Activated CD8-positive, alpha-beta memory T cell treated with anti-CD3 and anti-CD28 coated beads for 48 hours (primary cell): ENCODE measurements around the gene PDE9A.

ENCODE experiments used
- DNase-seq, 3 experiments: peaks; one replicate each; pipeline ENCODE4 v3.0.0-alpha.2; 2020; ENCODE audit warnings: low read depth in 2 of 3, low spot score in 2 of 3

Gene PDE9A

DNA sequence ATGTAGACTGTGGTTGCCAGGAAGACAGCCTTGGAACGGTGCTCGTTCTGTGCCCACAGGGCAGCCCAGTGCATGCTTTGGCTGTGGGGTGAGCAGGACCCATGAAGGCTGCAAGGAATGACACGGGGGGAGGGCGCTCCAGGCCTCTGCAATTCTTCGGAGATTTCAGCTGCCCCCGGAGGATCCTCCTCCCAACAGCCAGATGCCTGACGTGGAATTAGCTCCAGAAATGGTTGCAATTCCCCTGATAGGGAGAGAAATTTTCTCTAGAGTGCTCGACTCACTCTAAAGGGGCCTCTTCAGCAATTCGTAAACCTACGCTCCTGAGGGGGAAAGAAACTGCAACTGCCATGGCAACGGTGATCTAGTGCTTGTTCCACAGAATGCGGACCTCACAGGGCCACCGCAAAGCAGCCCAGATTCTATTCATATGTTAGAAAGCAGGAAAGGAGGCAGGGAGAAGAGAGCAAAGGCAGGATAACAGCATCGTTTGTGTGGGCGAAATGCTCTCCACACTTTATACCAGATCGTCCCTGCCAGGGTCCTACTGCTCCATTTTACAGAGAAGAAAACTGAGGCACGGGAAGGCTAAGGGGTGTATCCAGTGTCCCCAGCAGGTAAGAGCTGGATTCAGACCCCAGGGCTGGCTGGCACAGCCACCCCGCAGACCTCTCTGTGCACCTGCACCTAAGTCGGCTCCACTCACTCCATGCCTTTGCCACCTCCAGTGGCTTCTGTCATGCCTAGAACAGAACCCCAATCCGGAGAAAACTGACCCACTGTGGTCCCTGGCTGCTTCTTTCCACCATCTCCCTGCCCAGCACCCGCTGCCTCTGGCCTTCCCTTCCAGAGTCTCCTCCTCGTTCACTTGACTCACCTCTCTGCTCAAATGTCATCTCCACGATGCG, 11.9 kb upstream of the PDE9A start:
- DNase-seq: no peak

DNA sequence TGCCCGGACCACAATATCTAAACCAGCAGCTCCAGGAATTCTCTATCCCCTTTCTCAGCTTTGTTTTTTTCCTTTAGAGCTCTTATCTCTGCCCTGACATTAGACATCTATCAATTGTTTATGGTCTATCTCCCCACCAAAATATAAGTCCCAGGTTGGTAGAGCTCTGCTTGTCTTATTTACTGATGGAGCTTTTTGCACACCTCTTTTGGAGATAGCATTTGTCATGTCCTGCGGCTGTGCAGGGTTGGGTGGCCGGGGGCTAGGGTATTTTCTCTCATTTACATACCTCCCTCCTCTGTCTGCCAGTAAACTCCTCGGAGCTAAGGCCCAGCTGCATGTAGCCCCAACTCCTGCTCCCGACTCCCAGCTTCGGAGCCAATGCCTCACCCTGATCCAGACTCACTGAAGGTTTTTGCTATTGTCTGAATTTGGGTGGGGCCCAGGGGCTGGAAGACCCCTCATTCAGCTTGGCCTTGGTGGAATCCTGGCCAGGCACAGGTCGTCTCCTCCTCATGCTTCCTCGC, 11.1 kb upstream of the PDE9A start:
- DNase-seq: no peak

DNA sequence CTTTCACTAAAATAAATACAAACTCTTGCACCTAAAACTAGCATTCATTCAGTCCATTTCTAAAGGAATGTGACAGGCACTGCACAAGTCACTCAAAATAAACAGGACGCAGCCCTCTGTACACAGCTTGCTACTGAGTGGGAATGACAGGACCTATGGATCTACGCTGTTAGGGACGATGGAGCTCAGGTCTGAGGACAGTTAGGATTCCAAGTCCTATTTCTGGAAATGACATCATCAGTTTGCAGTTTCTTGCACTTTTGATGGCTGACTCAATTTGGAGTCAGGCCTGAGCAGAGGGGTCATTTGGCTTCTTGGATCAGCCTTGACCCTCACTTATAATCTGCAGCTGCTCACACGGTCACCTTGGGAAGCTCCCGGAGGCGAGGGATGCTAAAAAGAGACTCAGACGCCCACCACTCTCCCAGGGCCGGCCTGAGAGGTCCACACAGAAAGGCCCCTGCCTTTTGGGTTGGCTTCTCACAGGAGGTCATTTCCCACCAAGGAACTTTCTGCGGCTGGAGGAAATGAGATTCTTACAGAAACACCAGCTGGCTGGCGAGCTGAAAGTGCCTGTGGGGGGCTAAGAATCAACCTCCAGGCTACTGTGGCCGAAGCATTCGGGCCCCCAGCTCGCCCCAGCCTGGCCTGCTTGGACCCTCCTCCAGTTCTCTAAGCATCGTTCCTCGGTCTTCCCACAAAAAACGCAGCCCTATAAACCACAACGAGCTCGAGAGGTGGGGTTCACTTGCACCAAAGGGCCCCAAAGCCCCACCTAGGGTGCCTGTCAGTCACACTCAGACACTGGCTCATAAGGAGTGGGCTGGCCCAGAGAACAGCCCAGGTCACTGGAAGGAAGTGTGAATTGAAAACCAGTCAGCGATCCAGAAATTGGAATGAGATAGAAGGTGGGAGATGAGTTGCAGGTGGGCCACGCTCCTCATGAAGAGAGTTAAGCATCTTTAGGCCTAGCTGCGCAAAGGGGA, 8.9 kb upstream of the PDE9A start:
- no peak for DNase-seq

DNA sequence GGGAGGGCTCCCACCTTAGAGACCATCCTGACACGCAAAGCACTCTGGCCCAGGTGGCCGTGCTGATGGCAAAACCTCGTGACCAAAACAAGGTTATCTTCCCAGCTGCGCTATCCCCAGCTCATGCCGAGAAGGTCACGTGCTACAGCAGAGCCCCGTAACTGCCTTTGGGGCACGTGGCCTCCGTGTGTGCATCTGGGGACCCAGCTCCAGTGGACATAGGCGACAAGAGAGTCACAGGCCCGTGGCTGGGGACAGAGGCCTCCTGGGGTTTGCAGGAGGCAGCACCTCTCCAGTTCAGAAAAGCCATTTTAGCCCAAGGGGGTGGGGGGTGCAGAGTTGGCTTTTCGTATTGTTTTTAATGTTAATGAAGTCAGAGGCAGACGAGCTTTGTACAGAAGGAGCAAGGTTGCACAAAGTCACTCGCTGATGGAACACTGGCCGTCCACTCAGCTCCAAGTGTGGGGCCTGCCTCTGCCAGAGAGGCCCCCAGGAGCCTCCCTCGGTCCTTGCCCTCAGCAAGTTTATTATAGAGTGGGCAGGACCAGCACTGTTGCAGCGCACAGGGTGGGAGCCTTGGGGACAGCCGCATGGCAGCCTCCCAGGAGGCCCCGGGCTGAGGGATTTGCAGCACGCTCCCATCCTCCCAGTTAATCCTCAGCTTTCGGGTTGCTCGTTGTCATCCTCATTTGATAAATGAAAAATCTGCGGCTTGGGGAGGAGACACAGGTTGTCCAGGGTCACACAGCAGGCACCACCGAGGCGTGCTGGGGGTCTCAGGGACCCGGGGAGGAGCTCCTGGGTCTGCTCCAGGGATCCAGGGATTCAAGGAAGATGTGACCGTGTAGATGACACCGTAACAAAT, 8.0 kb upstream of the PDE9A start:
- no peak for DNase-seq

DNA sequence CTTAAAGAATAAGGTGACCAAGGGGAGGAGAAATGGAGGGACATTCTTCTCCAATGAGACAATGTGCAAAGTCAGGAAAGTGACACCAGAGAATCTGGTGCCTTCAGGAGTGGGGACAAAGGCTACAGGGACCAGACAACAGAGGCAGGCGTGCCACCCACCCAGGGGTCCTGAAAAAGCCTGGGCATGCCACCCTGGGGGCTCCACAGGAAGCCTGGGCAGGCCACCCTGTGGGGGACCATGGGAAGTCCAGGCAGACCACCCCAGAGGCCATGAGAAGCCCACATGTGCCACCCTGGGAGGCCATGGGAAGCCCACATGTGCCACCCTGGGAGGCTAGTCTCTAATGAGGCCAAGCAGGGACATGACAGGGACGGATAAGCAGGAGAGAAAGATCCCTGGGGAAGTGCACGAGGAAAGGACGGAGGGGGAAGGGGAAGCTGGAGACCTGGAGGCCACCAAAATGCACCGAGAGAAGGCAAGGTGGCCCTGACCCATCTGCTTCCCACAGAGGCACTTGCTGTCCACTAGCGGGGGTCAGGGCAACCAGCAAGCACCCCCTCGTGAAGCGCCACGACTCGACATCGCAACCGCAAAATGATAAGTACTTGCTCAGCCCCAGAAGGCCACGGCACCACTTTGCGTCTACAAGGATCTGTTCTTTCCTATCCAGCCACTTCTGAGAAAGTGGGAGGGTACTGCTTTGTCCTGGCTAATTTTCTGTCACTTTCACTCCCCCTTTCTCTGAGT, 7.2 kb upstream of the PDE9A start:
- DNase-seq: no peak

DNA sequence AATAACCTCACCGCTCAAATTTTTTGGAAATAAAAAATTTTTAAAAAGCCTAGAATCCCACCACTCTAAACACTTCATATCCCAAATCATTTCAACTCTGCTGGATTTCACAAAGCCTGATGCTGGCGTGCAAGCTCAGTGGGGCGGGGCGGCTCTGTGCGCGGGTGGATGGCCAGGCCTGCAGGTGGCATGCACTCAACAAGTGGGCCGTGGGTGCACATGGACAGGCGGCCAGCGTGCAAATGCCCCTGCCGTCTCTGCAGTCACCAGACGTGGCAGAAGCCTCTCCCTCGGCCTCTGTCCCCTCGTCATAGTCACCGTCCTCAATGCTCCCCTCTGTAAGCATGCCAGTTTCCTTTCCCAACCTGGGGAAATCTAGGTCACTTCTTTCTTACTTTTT, 6.6 kb upstream of the PDE9A start:
- no peak for DNase-seq

DNA sequence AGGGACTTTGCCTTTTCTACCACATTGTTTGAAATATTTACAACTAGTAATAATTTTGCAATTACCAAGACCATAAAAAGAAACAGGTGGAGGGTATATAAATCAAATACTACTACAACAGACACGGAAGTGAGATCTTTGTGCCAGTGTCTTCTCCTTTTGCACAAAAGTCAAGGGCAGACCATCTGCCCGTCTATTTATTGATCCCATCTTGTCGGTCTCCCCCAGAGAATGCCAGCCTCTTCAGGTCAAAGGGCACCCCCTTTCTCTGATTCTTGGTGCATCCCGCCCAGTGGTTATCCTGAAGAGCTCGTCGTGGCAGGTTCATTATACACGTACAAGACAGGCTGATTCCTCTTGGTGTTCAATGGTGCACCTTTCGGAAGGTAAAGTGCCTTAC, 4.8 kb upstream of the PDE9A start:
- no peak for DNase-seq

DNA sequence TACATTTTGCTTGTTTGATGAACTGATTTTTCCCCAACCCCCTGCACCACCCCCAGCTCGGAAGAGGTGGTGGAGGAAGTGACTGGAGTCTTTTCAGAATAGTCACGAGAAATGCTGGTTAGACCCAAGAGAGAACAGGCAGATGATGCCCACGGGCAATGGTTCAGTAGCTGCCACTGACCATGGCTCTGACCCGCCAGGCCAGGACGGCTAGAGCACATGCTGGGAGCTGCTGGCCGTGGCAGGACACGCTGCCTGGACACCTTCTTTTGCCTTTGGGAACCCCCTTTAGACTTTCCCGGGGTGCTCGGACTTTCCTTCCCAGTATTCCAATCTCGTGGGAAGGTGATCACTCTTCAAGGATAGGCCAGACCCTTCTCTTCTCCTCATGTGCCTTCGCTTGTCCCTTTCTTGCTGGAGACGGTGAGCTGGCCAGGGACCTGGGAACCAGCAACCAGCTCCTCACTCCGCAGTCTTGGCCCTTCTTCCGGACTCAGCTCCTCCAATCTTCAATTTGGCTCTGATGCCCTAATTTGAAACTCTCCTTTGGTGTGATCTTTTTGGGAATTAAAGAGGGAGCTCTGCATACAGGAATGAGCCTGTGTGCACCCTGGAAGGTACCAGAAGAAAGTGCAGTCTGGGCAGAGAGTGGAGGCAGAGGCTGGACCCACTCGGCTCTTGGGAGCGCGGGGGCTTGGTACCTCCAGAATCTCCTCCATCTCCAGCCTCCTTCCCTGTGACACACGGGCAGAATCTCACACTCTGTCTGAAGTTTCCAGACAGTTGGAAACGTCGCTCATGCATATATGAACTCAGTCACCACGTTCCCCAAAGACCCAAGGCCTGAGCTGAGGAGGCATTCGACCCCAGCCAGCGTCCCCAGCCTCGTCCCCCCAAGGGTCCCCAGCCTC, 4.0 kb upstream of the PDE9A start:
- DNase-seq: no peak

DNA sequence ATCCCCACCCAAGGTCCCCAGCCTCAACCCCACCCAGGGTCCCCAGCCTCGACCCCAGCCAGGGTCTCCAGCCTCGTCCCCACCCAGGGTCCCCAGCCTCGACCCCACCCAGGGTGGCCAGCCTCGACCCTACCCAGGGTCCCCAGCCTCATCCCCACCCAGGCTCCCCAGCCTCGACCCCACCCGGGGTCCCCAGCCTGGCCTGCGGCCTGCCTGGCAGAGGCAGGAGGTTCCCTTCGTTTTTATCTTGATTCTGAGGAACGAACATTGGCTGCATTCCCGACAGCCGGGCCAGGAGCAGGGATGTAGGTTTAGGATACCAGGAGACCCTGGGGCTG, 3.4 kb upstream of the PDE9A start:
- DNase-seq: no peak

DNA sequence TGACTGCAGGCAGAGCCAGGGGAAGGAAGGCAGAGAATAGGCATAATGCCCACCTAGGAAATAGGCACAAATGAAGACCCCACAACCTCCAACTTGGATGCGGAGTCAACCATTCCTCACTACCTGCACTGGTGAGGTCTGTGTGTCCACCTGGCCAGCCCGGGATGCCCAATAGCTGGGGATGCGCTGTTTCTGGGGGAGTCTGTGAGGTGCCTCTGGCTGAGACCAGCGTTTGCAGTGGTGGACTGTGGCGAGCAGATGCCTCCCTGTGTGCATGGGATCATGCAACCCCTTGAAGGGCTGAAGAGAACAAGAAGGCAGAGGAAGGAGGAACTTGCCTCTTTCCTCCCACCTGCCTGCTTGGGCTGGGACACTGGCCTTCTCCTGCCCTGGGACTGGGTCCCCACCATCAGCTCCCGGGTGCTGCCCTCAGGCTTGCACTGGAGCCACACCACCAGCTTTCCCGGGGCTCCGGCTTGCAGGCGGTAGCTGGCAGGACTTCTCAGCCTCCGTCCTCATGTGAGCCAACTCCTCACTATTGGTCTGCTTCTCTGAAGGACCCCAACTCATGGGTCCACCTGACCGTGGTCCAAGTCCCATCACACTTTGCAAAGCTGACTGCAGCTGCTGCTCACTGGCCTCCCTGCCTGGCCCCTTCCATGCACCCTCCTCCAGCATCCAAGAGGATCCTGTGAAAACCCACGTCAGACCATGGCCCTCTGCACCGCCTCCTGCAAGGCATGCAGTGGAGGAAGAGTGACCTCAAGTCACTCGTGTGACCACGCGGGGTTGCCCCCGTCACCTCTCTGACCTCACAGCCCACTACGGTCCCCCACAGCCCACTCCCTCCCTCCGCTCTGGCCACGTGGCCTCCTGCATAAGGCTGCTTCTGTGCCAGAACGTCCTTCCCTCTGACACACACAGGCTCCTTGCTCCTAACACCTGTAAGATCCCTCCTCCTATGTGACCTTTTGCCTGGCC, 2.7 kb upstream of the PDE9A start:
- no peak for DNase-seq

DNA sequence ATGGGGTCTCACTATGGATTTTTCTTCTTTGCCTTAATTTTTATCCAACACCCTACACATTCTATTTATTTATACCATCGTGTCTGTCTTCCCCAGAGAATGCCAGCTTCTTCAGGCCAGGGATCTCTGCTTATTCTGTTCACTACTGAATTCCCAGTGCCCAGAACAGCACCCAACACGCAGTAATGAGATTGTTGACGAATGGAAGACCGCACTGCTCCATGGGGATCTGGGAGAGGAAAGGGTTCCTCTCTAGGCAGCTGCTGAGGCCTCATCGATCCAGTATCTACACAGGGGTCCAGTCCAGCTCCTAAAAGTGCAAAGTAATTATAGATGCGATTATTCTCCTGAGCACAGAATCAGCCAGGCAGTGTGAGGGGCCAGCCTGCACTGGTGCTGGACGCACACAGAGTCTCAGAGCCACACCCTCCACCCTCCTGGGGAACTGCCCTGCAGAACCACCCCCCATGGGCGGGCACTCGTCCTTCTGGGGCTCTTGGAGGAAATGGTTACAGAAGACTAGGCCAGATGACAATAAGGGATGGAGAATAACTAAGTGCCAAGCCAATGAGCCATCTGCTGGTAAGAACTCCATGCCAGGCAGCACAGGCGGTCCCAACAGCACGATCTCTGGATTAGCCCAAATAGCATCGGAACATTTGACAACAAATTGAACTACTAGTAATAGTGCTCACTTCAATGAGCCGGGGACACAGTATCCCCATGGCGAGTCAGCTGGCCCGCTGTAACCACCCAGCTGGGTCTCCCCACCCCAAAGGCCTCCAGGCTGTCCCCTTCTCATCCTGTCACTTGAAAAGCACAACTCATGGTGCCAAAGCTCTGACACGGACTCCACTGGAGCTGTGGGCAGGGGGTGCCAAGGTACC, 1.7 kb upstream of the PDE9A start:
- DNase-seq: no peak

DNA sequence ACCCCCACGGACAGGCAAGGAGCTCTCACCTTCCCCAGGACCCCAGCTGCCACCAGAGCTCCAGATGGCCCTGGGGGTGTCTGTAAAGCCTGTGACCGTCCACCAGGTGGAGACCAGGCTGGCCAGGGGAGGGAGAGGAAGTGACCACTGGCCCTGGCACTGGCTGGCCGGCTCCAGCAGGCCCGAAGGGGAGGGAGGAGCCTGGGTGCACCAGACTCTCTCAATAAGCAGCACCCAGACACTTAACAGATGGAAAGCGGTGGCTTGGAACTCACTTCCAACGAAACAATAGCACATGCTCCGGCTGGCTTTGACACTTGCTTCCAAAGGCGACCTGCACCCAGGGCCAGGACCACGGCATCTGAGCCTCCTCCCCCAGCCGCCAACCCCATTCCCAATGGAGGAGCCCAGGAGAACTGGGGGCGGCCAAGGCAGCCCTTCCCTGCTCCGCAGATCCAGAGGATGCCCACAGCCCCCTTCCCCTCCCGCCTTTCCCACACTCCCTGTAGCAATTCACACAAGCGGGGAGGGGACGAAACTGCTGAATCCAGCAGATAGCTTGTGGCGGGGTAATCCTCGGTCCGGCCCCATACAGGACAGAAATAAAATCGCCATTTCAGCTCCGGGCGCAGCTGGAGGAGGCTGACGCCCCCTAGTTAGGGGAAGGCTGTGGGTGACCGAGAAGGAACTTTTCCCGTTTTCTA, 742 bp upstream of the PDE9A start:
- DNase-seq: no peak

DNA sequence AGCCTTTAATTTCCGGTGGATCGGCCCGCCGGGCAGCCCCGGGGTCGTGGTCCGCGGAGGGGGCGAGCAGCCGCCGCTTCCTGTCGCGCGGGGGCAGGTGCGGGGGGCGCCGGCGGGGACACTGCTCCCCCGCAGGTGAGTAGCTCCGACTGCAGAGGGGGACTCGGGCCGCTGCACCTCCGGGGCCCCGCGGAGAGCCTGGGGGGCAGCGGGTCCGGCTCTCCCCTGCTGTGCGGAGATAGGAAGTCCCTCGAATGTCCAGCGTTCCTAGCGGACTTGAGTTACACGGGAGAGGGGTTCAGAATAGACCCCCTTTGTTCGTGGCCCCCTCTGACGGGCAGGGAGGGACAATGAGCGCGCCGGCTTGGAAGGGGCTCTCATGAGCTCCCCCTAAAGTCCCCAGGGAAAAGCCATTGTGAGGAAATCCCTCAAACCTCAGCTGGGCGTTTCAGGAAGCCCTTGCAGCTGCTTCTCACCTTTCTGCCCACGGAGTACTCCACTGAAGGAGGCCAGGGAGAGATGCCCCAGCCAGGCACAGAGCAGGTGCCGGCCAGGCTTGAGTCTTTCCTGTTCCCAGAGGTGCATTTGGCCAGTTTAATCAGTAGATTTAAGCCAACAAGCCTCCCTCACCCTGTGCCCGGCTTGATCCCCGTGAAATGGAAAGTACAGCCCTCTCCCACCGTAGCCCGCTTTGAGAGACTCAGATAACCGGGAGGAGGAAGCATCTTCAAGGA, 925 bp downstream of the PDE9A start:
- no peak for DNase-seq

DNA sequence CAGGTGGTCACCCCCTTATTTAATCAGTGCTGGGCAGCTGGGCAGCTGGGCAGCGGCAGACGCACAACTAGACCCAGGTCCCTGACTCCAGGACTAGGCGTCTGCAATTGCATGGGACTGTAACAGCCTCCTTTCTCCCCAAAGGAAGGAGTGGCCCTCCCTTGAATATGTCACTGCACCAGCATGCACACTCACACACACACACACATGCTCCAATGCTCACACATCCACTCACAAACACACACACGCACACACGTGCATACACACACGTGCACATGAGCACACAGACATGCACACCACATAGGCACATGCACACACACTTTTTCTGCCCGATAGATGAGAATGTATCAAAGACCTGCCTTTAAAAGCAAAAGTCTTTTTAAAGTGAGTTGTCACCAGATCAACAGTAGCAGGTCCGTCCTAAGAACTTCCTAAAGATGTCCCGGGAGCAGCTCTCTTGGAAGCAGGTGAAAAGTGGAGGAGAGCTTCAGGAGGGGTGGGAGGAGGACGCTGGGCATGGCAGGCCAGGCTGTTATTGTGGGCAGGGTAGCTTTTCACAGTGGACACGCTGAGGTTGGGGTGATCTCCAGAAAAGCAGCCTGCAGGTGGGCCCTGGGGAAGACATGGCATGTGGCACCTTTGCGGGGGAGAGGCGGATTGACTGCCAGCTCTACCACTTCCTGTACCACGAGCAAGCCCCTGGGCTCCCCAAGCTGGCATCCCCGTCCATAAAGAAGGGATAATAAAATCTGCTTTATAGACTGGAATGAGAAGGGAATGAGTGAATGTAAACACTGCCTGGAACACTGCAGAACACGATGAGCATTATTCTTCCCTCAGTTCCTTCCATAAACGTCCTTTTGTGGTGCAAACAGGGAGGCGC, 1.7 kb downstream of the PDE9A start:
- no peak for DNase-seq
